Esophagus muscularis mucosa (tissue), 4 donors: ENCODE measurements around the gene SMYD4. TPM values are rescaled to one million over a fixed set of nuclear protein-coding genes. Genes with fewer than 3 reads are reported as not detected.

Experiments used
- DNase-seq: peaks from one replicate; pipeline ENCODE4 v3.0.0-alpha.2; 2017; ENCODE audit errors: extremely low spot score
- H3K27ac ChIP-seq, 4 donors: fragments of 200-600 bp; sonication (generic); replicated peaks in 1 of 4; 1 replicate in 3 of 4; 2 replicates in 1 of 4; pipeline ENCODE4 v1.5.1; 2016 to 2019; ENCODE audit warnings: mild to moderate bottlenecking in 1 of 4
- H3K27me3 ChIP-seq, 4 donors: fragments of 200-600 bp; sonication (generic); one replicate each; pipeline versions ENCODE4 v1.5.1 to v1.6.0; 2016 to 2019
- H3K36me3 ChIP-seq, 4 donors: fragments of 200-600 bp; sonication (generic); one replicate each; pipeline ENCODE4 v1.5.1; 2016 to 2019
- H3K4me1 ChIP-seq, 4 donors: fragments of 200-600 bp; sonication (generic); one replicate each; pipeline ENCODE4 v1.5.1; 2016 to 2019
- H3K4me3 ChIP-seq, 4 donors: fragments of 200-600 bp; sonication (generic); 1 replicate in 2 of 4; 2 replicates in 2 of 4; pipeline ENCODE4 v1.5.1; 2016 to 2019; ENCODE audit warnings: mild to moderate bottlenecking in 4 of 4, moderate library complexity in 1 of 4
- H3K9me3 ChIP-seq, 4 donors: fragments of 200-600 bp; sonication (generic); 1 replicate in 3 of 4; 2 replicates in 1 of 4; pipeline ENCODE4 v1.5.1; 2016 to 2019
- CTCF ChIP-seq, 3 experiments: fragments of 200-600 bp in 2 of 3; fragments of 450-650 bp in 1 of 3; sonication (generic) in 2 of 3; IDR thresholded peaks; one replicate each; pipeline ENCODE4 v1.5.1; 2017 to 2019; ENCODE audit warnings: antibody characterized with exemption in 3 of 3, mild to moderate bottlenecking in 2 of 3, moderate library complexity in 1 of 3
- EP300 ChIP-seq: sonication (generic); formaldehyde crosslinking; IDR thresholded peaks from one replicate; pipeline ENCODE4 v1.6.1; 2017; ENCODE audit warnings: antibody characterized with exemption
- POLR2A ChIP-seq: fragments of 450-650 bp; IDR thresholded peaks from one replicate; pipeline ENCODE4 v1.6.1; 2017; ENCODE audit warnings: antibody characterized with exemption, moderate library complexity, mild to moderate bottlenecking, low read depth
- POLR2AphosphoS5 ChIP-seq, 2 donors: sonication (generic); formaldehyde crosslinking; IDR thresholded peaks; one replicate each; pipeline ENCODE4 v1.6.1; 2017; ENCODE audit warnings: antibody characterized with exemption in 2 of 2
- WGBS: methylation state at CpG from one replicate; pipeline ENCODE4 v1.1.5; 2018; 5-methylcytosine and 5-hydroxymethylcytosine counted together
- intact Hi-C: fragments of 100-400 bp; cut with DNase I; formaldehyde crosslinking; loops from one replicate; pipeline ENCODE4 v1.15.1; 2023
- total RNA-seq, 4 donors: library from RNA; depleted of rRNA; stranded (reverse); fragments of >200 nt; gene quantifications; one replicate each; pipeline versions ENCODE4 v1.1.0 to v1.2.1, GENCODE V29; 2016

The SMYD4 gene
- total RNA-seq, 4 donors from 2014 or later = 10.3 to 14.8 (median 11.9) TPM

- no peaks in the 10 kb centered on the region for H3K4me1 ChIP-seq
- no peaks in the 10 kb centered on the region for H3K27me3 ChIP-seq
- intact Hi-C loops = no loop called here
- TF ChIP-seq POLR2AphosphoS5 (IDR thresholded peaks at IDR 0.05) = no peak
- TF ChIP-seq EP300 = no peak
- no peak for TF ChIP-seq POLR2A
- no peak for TF ChIP-seq CTCF (IDR thresholded peaks at IDR 0.05)
- H3K4me3 ChIP-seq = no peak overlapping the region
- DNase-seq = no peak
- H3K27ac ChIP-seq = no peak overlapping the region
- WGBS = 83% methylated on average over 3 of the region's 3 CpGs
- peaks cover 30 to 71% (median 48%) of the 10 kb centered on the region in 4 donors for H3K36me3 ChIP-seq
- no peaks in the 10 kb centered on the region for H3K9me3 ChIP-seq
Observed at GRCh38 chr17:1853698-1854097, 24.0 kb upstream of the SMYD4 start.

GRCh38 chr17:1852327-1852726, 22.6 kb upstream of the SMYD4 start:
- H3K4me1 ChIP-seq = peaks cover 0 to 9% (median 0%) of the 10 kb centered on the region in 4 donors
- intact Hi-C loops = no loop called here
- H3K4me3 ChIP-seq = no peak overlapping the region
- TF ChIP-seq EP300 (no peak), CTCF (IDR thresholded peaks at IDR 0.05) (no peak), POLR2A (no peak), POLR2AphosphoS5 (IDR thresholded peaks at IDR 0.05) (no peak)
- H3K27ac ChIP-seq = no peak overlapping the region
- DNase-seq = no peak
- peaks cover 25 to 79% (median 54%) of the 10 kb centered on the region in 4 donors for H3K36me3 ChIP-seq
- H3K27me3 ChIP-seq = no peaks in the 10 kb centered on the region
- no peaks in the 10 kb centered on the region for H3K9me3 ChIP-seq
- WGBS = 71% methylated on average over 6 of the region's 6 CpGs

- Histone ChIP-seq H3K36me3 (peaks cover 18 to 85% (median 65%) of the 10 kb centered on the region in 4 donors), H3K27me3 (no peaks in the 10 kb centered on the region), H3K4me1 (peaks cover 0 to 10% (median 0%) of the 10 kb centered on the region in 4 donors), H3K4me3 (no peak overlapping the region), H3K27ac (no peak overlapping the region), H3K9me3 (no peaks in the 10 kb centered on the region)
- no peak for DNase-seq
- TF ChIP-seq CTCF (IDR thresholded peaks at IDR 0.05) (no peak), POLR2AphosphoS5 (IDR thresholded peaks at IDR 0.05) (no peak), POLR2A (no peak), EP300 (no peak)
- 94% methylated on average over 3 of the region's 3 CpGs for WGBS
- intact Hi-C loops = no loop called here
Observed at GRCh38 chr17:1847191-1847590, 17.5 kb upstream of the SMYD4 start.

GRCh38 chr17:1843947-1844346, 14.2 kb upstream of the SMYD4 start:
- TF ChIP-seq POLR2AphosphoS5 (IDR thresholded peaks at IDR 0.05) (no peak), POLR2A (no peak), CTCF (IDR thresholded peaks at IDR 0.05) (no peak), EP300 (no peak)

GRCh38 chr17:1839516-1839915, 9.8 kb upstream of the SMYD4 start:
- Histone ChIP-seq H3K4me3 (no peak overlapping the region), H3K27ac (no peak overlapping the region), H3K27me3 (no peaks in the 10 kb centered on the region), H3K9me3 (no peaks in the 10 kb centered on the region), H3K4me1 (peaks cover 0 to 7% (median 0%) of the 10 kb centered on the region in 4 donors), H3K36me3 (peaks cover 8 to 39% (median 20%) of the 10 kb centered on the region in 4 donors)
- TF ChIP-seq POLR2AphosphoS5 (IDR thresholded peaks at IDR 0.05) (no peak), CTCF (IDR thresholded peaks at IDR 0.05) (no peak), EP300 (no peak), POLR2A (no peak)
- DNase-seq = no peak
- intact Hi-C loops = no loop called here
- 88% methylated on average over 4 of the region's 4 CpGs for WGBS

More at GRCh38 chr17:1843947-1844346, 14.2 kb upstream of the SMYD4 start:
- Histone ChIP-seq H3K4me3 (no peak overlapping the region), H3K9me3 (no peaks in the 10 kb centered on the region), H3K36me3 (peaks cover 18 to 66% (median 54%) of the 10 kb centered on the region in 4 donors), H3K27me3 (no peaks in the 10 kb centered on the region), H3K4me1 (peaks cover 0 to 10% (median 0%) of the 10 kb centered on the region in 4 donors), H3K27ac (no peak overlapping the region)
- intact Hi-C loops = no loop called here
- WGBS = 95% methylated on average over 9 of the region's 9 CpGs
- DNase-seq = no peak
